ENCODE data around the gene SLC51B.
A peak's percentile ranks its signal among the peaks of the same experiment; 100 is the strongest.
"Not testable (repeated sequence)": the region's sequence is repeated elsewhere in the genome, so short reads cannot be mapped to it uniquely, and the experiment has no call there.

SLC51B gene

GRCh38 chr15:65067317-65067644 lies 22.1 kb downstream of the SLC51B start:
- no peak for DNase-seq

GRCh38 chr15:65067645-65068402 lies 22.6 kb downstream of the SLC51B start, which contains the start of gene RASL12:
RASL12 (minus strand) TSS chr15:65067991; CDS start chr15:65067835, 156 bp downstream.
- DNase-seq, result no peak

- no peak for DNase-seq
Measured at GRCh38 chr15:65068403-65068788, 23.2 kb downstream of the SLC51B start.

GRCh38 chr15:65069179-65069578 lies 24.0 kb downstream of the SLC51B start:
- peak; percentile 10 for DNase-seq

- peak; percentile 1 for DNase-seq
Measured at GRCh38 chr15:65069779-65070546, 24.8 kb downstream of the SLC51B start.

GRCh38 chr15:65071381-65071811 lies 26.2 kb downstream of the SLC51B start:
- DNase-seq, result no peak

GRCh38 chr15:65072027-65072426 lies 26.8 kb downstream of the SLC51B start:
- no peak for DNase-seq

- DNase-seq, result no peak
Measured at GRCh38 chr15:65072617-65073016, 27.4 kb downstream of the SLC51B start.

- DNase-seq, result not testable (repeated sequence)
Measured at GRCh38 chr15:65074946-65075345, 29.8 kb downstream of the SLC51B start.

- not testable (repeated sequence) for DNase-seq
Measured at GRCh38 chr15:65075607-65076395, 30.6 kb downstream of the SLC51B start.

- DNase-seq, result no peak
Measured at GRCh38 chr15:65076486-65077290, 31.5 kb downstream of the SLC51B start, which contains the start of gene KBTBD13. KBTBD13 (plus strand) TSS chr15:65076746; CDS start chr15:65076816, 70 bp downstream.

GRCh38 chr15:65077291-65077980 lies 32.2 kb downstream of the SLC51B start:
- no peak for DNase-seq

- DNase-seq, result peak; percentile 4
Measured at GRCh38 chr15:65077981-65078352, 32.8 kb downstream of the SLC51B start.

- DNase-seq, result no peak
Measured at GRCh38 chr15:65079580-65079979, 34.4 kb downstream of the SLC51B start.

- DNase-seq, result no peak
Measured at GRCh38 chr15:65081270-65081669, 36.1 kb downstream of the SLC51B start.

GRCh38 chr15:65081758-65082157 lies 36.6 kb downstream of the SLC51B start:
- no peak for DNase-seq

GRCh38 chr15:65082303-65082953 lies 37.2 kb downstream of the SLC51B start:
- DNase-seq, result no peak

- DNase-seq, result peak; percentile 15
Measured at GRCh38 chr15:65083262-65083701, 38.1 kb downstream of the SLC51B start.

- peak; percentile 34 for DNase-seq
Measured at GRCh38 chr15:65084500-65085206, 39.5 kb downstream of the SLC51B start.

- no peak for DNase-seq
Measured at GRCh38 chr15:65085207-65085753, 40.1 kb downstream of the SLC51B start.

All from kidney glomerular epithelial cell (primary cell).